NCI-H146 (cell line): ENCODE results near the gene SCUBE3.

ENCODE experiments used
- DNase-seq: peaks from one replicate; lab custom pipeline; 2025; lab: John Stamatoyannopoulos, UW

The SCUBE3 gene

DNA sequence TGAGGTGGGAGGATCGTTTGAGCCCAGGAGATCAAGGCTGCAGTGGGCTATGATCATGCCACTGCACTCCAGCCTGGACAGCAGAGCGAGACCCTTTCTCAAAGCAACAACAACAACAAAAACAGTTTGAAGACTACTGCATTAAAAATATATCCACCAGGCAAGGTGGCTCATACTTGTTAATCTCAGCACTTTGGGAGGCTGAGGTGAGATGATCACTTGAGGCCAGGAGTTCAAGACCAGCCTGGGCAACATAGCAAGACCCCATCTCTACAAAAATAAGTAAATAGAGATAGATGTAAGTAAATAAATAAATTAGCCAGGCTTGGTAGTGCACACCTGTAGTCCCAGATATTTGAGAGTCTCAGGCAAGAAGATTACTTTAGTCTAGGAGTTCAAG, 58.2 kb downstream of the SCUBE3 start:
- no peak for DNase-seq

DNA sequence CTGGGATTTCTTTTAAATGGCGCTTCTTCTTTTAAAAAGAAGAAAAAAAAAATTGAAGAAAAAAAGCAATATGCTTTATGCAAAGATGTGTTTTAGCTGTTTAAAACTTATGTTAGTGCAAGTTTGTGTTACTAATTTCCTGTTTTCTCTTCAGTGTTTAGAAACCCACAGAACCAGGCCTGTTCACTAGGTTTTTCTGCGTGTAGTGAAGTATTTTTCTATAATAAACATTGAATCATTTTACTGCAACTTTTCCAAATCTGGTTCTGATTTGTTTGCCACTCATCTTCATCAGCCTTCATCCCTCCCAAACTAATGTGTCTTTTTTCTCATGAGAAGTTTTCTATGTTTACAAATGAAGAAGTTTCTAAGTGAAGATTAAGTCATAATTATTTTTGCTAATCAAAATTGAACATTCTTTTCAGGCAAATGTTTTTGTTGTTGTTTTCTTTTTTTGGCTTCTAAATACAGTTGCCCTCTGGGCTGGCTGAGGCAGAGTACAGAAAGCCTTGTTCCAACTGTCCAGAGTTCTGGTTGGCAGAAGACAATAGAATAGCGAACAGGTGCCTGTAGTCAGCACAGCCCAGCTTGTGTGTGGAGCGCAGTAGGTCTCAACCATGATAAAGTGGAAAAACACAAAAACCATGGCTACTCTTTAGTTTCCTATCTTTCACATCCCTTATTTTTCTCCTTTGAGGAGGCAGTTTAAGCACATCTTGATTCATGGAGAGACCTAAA, 60.2 kb downstream of the SCUBE3 start:
- DNase-seq: no peak

DNA sequence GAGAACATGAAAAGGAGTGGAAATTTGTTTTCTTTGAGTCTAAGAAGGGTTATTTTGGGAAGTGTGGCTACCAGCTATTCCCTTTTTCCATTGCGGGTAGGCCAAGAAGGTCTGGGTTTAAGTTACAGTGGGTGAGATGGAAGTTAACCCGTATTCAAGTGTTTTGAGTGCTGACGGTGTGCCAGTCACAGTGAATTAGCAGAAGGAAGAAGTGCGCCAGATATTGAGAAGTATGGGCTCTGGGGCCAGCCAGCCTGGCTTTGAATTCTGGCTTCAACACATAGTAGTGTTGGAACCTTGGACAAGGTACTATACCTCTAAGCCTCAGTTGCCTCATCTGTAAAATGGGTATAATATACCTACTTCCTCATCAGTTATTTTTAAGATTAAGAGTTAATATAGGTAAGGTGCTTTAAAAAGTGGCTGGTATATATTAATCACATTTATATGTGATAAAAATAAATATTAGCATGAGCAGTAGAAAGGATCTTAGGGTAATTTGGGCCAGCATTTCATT, 62.0 kb downstream of the SCUBE3 start:
- DNase-seq: no peak

DNA sequence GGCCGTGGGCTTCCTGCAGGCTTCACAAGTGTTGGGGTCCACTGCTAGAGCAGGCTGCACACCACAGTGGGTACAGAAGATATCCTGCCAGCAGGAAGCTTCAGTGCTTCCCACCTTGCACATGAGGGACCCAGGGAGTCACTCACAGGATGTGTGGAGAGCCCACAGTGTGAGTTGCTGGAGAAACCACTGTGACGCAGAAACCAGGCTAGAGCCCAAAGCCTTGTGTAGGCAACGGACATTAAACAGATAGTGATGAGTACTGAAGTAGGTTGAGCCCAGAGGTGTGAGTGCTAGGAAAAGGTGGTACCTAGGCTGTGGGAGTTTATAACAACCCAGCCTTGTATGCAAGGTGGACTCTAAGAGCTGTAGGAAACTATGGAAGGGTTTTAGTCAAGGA, 65.0 kb downstream of the SCUBE3 start:
- DNase-seq: no peak

DNA sequence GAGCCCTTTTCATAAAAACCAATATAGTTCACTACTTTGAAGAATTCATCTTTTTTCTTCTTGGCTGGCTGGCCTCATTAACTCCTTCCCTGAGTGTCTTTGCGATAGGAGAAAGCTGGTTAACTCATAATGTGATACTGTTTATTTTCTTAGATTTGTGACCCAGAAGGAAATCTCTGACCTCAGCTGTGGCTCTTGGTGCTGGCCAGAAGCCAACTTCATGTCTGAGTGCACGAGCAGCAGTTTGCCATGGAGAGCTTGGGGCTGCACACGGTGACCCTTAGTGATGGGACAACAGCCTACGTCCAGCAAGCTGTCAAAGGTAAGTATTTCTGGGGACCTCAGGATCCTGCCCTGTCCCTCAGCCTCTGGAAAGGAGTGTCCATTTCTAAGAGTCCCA, 67.1 kb downstream of the SCUBE3 start:
- DNase-seq: no peak

DNA sequence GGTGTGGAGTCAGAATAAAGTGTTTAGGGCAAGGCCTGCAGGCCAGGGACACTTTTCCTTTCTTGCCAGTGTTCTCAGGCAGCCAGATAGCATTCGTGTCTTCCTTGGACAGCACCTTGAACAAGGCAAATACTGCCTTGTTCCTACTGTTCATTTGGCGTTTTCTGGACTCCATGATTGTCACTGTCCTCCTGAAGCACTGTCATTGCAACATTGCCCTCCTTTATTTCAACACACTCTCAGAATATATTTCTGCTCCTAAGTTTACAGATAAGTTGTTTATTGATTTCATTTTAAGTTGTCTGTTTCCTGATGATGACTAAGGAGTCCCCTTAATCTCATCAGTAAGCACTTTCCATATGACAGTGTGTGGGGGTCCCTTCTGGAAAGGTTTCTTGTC, 68.7 kb downstream of the SCUBE3 start:
- DNase-seq: no peak

DNA sequence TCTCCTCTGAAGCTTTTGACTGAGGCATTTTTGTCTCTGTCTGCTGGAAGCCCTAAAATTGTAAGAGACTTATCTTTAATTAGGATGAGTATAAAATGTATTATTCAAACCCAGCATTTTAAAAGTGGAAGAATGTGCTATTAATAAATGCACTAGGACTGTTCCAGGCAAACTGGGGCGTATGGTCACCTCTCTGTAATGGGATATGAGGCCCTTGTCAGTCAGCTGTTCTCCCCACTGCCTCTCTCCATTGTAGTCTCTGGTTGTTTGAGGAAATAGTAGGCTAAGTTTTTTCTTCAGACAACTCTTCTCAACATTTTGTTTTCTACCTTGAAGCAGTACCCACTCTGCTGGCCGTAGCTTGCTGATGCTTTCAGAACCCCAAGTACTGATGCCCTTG, 69.6 kb downstream of the SCUBE3 start:
- no peak for DNase-seq

DNA sequence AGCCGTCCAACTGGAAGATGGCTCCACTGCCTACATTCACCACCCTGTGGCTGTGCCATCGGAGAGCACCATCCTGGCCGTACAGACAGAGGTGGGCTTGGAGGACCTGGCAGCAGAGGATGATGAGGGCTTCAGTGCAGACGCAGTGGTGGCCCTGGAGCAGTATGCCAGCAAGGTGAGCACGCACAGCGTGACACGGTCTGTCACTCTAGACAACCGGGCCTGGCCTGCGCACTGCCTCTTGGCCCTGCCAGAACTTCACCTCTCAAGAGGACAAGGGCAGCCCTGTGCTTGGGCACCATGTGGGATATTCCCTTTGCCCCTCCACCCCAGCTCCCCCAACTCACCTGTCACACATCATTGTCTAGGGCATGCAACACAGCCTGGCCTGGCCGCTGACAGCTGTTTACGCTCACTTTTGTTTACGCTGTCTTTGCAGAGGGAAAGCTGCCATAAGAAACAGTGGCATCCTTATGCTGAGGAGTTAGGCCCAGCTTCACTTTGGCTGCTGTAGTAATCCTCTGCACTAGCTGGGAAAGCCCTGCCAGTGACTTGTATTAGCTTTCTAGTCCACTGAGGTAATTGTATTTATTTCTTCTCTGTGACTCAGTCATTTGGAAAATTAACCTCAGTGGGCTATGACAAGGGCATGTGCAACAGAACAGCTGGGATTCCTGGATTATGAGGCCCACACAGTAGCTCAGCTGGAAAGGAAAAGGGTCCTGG, 74.1 kb downstream of the SCUBE3 start:
- DNase-seq: no peak

DNA sequence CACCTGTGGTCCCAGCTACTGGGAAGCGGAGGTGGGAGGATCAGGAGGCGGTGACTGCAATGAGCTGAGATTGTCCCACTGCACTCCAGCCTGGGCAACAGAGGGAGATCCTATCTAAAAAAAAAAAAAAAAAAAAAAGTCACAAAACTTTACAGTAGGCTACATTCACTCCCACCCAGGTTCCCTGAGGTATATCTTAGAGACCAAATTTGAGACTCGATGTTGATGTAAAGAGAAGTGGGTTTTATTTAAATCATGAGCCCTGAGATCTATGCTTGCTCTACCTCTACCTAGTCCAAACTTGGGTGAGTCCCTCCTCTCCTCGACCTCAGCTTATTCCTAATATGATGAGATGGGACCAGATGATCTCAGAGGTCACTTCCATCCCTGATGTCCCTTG, 75.1 kb downstream of the SCUBE3 start:
- no peak for DNase-seq

DNA sequence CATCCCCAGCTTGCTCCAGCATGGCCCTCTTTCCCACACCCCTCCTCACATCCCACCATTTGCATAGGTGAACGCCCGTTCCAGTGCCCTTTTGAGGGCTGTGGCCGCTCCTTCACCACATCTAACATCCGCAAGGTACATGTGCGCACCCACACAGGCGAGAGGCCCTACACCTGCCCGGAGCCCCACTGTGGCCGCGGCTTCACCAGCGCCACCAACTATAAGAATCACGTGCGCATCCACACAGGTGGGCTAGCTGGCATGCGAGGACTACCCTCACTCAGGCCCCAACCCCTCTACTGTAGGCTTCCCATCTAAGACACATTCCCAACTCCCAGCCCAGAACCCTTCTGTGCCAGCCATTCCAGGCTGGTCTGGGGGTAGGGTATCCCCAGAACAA, 77.7 kb downstream of the SCUBE3 start:
- DNase-seq: no peak

DNA sequence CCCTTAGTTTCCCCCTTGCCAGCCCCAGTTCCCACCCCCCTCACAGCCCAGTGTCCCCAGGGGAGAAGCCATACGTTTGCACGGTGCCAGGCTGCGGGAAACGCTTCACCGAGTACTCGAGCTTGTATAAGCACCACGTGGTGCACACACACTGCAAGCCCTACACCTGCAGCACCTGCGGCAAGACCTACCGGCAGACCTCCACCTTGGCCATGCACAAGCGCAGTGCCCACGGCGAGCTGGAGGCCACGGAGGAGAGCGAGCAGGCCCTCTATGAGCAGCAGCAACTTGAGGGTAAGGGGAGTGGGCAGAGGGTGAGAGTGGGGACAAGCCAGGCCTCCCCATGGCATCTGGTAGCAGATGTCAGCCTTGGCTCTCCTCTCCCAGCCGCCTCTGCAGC, 78.7 kb downstream of the SCUBE3 start:
- DNase-seq: no peak

DNA sequence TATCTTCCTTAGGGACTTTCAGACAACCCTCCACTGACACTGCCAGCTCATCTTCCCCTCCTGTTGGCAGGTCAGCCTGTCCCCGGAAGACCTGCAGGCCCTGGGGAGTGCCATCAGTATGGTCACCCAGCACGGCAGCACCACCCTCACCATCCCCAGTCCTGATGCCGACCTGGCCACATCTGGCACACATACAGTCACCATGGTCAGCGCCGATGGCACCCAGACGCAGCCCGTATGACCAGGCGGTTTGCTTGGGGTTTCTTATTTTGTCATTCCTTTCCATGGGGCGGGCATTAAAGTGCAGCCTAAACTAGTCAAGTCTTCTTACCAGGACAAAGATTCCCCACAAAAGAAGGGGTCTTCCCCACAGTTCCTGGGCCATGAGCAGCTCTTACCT, 79.9 kb downstream of the SCUBE3 start:
- no peak for DNase-seq

DNA sequence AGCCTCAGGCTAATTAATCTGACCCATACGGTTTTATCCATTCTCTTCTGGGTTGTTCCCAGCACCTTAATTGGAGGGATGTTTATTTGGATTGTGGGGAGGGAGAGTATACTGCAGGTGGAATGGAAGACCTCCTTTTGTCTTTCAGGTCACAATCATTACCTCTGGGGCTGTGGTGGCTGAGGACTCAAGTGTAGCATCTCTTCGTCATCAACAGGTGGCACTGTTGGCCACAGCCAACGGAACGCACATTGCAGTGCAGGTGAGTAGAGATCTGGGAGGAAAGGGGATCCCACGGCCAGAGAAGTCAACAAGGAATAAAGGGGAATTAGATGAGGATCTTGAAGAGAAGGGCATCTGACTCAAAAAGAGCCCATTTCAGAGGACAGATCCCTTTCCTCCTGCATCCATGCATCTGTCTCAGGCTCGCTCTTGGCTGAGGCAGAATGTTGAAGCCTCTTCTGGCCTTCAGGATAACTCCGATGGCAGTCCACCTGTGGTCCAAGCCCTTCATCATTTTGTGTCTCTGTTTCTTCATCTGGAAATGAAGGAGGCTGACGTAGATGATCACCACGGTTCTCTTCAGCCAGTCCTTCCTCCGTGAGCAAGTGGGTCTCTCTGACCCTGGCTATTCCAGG, 80.7 kb downstream of the SCUBE3 start:
- peak; percentile 78 for DNase-seq

DNA sequence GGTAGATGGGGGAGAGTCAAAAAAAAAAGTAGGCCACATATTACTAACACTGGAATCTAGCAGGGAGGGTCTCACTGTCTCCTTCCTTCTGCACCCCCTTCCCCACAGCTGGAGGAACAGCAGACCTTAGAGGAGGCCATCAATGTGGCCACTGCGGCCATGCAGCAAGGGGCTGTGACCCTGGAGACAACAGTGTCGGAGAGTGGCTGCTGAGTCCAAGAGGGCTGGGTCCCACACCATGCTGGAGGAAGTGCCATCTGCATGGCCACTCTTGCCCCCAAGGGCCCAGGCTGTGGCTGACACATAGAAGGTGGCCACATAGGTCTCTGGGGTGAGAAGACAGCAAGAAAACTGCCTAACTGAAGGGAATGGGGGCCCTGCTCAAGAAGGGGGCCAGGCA, 81.3 kb downstream of the SCUBE3 start:
- no peak for DNase-seq

DNA sequence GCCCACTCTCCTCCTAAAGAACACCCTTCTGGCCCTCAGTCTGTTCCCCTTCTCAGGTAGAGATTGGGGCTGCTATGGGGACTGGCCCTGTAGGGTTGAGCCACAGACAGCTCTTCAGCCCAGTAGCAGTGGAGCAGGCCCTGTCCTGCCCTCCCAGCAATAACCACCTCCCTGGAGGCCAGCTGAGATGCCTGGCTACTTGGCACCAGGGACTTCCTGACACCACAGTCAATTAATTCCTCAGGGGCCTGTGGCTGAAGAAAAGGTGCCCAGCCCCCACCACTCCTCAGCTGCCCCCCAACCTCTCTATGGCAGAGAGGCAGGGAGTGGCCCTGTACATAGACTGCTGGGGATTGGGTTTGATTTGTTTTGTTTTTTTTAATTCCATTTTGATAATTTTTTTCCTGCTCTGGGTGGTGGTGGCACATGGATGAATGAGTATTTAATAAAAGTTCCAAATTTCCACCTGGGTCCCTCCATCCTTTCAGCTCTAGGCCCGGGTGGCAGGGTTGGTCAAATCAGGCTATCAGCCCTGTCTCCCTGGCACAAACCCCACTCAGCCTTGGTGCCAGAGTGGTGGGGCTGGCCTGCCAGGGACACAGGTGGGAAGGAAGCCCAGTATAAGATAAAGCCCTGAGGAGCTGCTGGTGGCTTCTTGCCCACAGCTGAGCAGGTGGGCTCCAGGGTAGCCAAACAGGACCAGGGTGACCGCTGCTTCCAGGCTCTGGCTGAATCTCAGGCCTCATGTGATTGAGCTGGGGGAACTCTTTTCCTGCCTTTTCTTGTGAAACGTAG, 82.0 kb downstream of the SCUBE3 start:
- no peak for DNase-seq

DNA sequence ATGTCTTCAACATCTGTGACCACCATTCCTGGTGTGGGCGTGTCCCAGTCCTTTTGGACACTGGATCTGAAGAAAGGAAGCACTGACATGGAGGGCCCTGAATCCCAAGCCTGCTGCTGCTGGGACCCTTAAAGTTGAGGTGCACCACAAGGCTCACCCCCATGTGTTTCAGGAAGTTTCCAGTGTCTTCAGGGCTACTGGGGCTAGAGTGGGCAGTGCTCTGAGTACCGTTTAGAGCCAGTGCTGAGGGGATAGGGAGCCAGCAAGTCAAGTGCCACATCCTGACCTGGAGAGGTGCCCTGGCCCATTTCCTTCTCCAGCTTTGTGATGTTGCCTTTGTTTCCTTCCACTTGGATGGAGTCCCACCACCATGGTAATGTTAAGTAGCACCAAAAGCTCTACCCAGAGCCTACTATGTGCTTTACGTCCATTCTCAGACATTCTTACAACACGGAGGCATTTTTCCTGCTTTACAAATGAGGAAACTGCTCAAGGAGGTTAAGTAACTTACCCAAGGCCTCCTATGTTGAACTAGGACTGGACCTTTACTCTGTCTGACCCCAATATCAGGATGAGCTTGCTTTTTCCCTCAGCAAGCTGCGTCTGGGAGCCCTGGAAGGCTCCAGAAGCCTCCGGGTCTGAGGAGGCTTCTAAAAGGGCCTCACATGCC, 83.3 kb downstream of the SCUBE3 start:
- no peak for DNase-seq

DNA sequence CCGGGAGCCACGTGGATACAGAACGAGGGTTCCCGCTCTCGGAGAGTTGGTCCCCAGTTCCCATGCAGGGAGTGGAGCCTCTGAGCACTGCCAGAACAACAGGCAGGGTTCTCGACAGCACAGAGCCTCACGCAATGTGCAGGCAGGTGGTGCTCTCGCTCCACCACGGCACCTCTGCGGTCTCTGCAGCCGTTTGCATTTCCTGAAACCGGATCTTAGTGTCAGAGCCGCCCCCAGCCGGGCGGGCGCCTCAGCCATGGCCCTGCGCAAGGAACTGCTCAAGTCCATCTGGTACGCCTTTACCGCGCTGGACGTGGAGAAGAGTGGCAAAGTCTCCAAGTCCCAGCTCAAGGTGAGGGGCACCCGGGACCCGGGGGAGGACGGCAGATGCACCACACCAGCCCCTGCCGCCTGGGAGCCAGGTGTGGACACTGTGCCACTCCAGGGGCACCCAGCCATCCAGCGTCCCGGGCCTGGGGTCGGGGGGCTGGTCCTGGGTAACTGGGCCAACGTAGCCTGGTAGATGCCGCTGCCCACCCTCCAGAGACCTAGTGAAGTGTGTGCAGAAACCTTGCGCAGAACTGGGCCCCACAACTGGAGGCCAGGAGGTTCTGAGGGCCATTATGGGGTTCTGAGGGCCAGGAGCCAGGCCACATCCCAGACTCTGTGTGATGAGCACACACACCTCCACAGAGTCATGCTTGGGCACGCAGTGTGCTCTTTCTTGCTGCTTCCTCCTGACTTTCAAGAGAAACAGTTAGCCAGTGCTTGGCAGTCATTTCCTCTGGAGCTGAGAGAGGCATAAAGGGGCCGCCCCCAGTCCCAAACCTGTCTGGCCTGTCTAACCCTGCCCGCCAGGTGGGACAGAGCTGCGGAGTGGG, 84.1 kb downstream of the SCUBE3 start, which contains the start of gene DEF6:
TSS of gene DEF6 (plus strand) at position 218 of the 881 bp plus-strand sequence. CDS start at position 257, 39 bp downstream.
- DNase-seq: peak; percentile 76

DNA sequence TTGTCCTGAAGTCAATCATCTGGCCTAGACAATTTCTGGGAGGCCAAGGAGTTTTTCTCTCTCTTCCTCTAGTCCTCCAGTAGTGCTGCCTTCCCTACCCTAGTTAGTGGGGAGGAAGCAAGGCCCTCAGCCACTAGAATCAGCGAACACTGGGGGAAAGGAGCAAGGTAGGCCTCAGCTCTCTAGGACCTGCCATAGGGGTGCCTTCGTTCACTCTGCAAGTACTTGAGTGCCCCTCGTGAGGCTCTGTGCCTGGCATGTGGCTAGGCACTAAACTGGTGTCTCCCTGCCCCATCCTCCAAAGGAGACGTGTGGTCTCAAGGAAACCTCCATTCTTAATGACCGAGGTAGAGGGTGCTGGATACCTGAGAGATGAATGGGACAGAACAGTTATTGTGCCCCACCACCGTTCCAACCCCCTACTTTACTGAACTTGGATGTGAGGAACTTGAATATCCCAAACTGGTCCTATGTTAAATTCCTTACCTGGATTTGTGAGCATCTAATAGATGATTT, 84.9 kb downstream of the SCUBE3 start:
- DNase-seq: no peak

DNA sequence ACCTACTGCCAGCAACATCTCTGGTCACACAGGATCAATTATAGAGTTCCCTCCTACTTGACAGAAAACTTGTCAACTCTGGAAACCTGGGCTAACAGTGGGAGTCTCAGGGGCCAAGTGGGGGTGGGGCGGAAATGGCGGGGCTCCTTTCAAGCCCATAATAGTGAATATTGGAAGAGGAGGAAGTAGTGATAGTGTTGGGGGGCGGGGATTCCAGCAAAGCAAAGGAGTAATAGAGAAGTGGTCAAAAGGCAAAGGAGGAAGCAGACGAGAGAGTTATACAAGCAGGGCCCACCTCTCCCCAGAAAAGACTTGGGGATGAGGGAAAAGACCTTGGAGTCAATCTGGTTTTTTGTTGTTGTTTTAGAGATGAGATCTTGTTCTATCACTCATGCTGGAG, 85.9 kb downstream of the SCUBE3 start:
- no peak for DNase-seq

DNA sequence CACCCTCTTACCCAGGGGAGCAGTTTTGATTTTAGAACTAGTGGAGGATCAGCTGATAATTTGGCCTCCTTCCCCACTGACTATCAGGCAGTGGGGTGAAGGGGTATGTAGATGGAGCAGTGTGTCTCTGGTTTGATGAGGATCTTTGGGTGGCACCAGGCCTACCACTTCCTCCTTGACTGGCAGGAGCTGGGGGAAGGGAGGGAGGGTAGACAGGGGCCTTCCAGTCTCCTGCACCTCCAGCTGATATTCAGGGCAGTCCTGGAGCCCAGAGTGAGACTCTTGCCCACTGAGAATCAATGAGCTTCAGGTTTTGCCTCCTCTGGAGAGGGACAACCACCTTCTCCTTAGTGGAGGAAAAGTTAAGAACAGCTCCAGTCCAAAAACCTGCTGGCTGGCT, 87.1 kb downstream of the SCUBE3 start:
- DNase-seq: no peak
